ENCODE data around the gene CCDC144A.
"Not testable (repeated sequence)": the region's sequence is repeated elsewhere in the genome, so short reads cannot be mapped to it uniquely, and the experiment has no call there.

- TF ChIP-seq CTCF, POLR2A (IDR thresholded peaks at IDR 0.05): not testable (repeated sequence)
Observed at GRCh38 chr17:16773146-16773522, 83.1 kb downstream of the CCDC144A start.
